ENCODE data around the gene DIP2C.

GRCh38 chr10:336247-336646 is 353.2 kb downstream of the DIP2C start:
- TF ChIP-seq, protein P1, sequence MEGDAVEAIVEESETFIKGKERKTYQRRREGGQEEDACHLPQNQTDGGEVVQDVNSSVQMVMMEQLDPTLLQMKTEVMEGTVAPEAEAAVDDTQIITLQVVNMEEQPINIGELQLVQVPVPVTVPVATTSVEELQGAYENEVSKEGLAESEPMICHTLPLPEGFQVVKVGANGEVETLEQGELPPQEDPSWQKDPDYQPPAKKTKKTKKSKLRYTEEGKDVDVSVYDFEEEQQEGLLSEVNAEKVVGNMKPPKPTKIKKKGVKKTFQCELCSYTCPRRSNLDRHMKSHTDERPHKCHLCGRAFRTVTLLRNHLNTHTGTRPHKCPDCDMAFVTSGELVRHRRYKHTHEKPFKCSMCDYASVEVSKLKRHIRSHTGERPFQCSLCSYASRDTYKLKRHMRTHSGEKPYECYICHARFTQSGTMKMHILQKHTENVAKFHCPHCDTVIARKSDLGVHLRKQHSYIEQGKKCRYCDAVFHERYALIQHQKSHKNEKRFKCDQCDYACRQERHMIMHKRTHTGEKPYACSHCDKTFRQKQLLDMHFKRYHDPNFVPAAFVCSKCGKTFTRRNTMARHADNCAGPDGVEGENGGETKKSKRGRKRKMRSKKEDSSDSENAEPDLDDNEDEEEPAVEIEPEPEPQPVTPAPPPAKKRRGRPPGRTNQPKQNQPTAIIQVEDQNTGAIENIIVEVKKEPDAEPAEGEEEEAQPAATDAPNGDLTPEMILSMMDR (IDR thresholded peaks at IDR 0.05) = no peak
- TF ChIP-seq POLR2A (IDR thresholded peaks at IDR 0.05) = no peak
